IPS-20b (cell line): ENCODE results near the gene HIC1.

ENCODE experiments used
- H3K27ac ChIP-seq: one replicate; pipeline ENCODE4 v1.5.1; 2013; ENCODE audit warnings: low read length
- H3K27me3 ChIP-seq: 2 replicates; pipeline ENCODE4 v1.6.1; 2013; ENCODE audit warnings: mild to moderate bottlenecking, low read length, inconsistent platforms; ENCODE audit not compliant: insufficient read depth
- H3K36me3 ChIP-seq: 2 replicates; pipeline ENCODE4 v1.6.1; 2013; ENCODE audit warnings: low read depth, mild to moderate bottlenecking, inconsistent platforms, low read length, moderate library complexity; ENCODE audit not compliant: insufficient read depth
- H3K4me1 ChIP-seq: 2 replicates; pipeline ENCODE4 v1.6.1; 2013; ENCODE audit warnings: mild to moderate bottlenecking, control low read depth, inconsistent platforms, low read length, moderate library complexity; ENCODE audit not compliant: insufficient read depth
- H3K4me3 ChIP-seq: 2 replicates; pipeline ENCODE4 v1.5.1; 2013; ENCODE audit warnings: mild to moderate bottlenecking, low read length, inconsistent platforms
- H3K9ac ChIP-seq: 2 replicates; pipeline ENCODE4 v1.6.1; 2013; ENCODE audit warnings: low read depth, mild to moderate bottlenecking, inconsistent platforms, low read length, moderate library complexity
- H3K9me3 ChIP-seq: 2 replicates; pipeline ENCODE4 v1.6.1; 2013; ENCODE audit warnings: mild to moderate bottlenecking, low read depth, low read length, inconsistent platforms; ENCODE audit not compliant: insufficient read depth

HIC1 gene

GRCh38 chr17:2040219-2040827, 14.6 kb upstream of the HIC1 start:
- no peaks in the 10 kb centered on the region for H3K9me3 ChIP-seq
- no peaks in the 10 kb centered on the region; the same call in 1 of the 2 replicates for H3K27me3 ChIP-seq
- no peak overlapping the region for H3K27ac ChIP-seq
- no peak overlapping the region for H3K9ac ChIP-seq
- H3K4me3 ChIP-seq, result no peak overlapping the region
- no peaks in the 10 kb centered on the region for H3K4me1 ChIP-seq
- H3K36me3 ChIP-seq, result peaks cover 16% of the 10 kb centered on the region

- Histone ChIP-seq H3K4me1 (no peaks in the 10 kb centered on the region), H3K9ac (peak overlapping the region; percentile 35; the same call in 1 of the 2 replicates), H3K4me3 (peak overlapping the region; percentile 78; the same call in 1 of the 2 replicates), H3K27me3 (no peaks in the 10 kb centered on the region; the same call in 1 of the 2 replicates), H3K9me3 (no peaks in the 10 kb centered on the region), H3K27ac (no peak overlapping the region), H3K36me3 (peaks cover 16% of the 10 kb centered on the region)
These were observed 13.9 kb upstream of the HIC1 start for GRCh38 chr17:2040942-2041560.

- Histone ChIP-seq H3K27ac (no peak within 1 kb of the TSS), H3K36me3 (peaks cover 16% of the 10 kb centered on the region), H3K27me3 (no peaks in the 10 kb centered on the region; the same call in 1 of the 2 replicates), H3K4me3 (peak within 1 kb of the TSS; percentile 78), H3K9me3 (no peaks in the 10 kb centered on the region), H3K9ac (peak within 1 kb of the TSS; percentile 78), H3K4me1 (no peaks in the 10 kb centered on the region)
These were observed 13.1 kb upstream of the HIC1 start, which contains the start of gene OVCA2 for GRCh38 chr17:2041561-2042389. Gene OVCA2, plus strand, starts transcription at chr17:2042022. Its CDS starts 26 bp downstream, at chr17:2042048.

- Histone ChIP-seq H3K36me3 (peaks cover 15% of the 10 kb centered on the region), H3K27me3 (peaks cover 2% of the 10 kb centered on the region), H3K9ac (peak overlapping the region; percentile 78), H3K4me3 (peak overlapping the region; percentile 78), H3K27ac (no peak overlapping the region), H3K9me3 (no peaks in the 10 kb centered on the region), H3K4me1 (no peaks in the 10 kb centered on the region)
These were observed 12.5 kb upstream of the HIC1 start for GRCh38 chr17:2042390-2042847.

- no peaks in the 10 kb centered on the region for H3K9me3 ChIP-seq
- no peak overlapping the region for H3K27ac ChIP-seq
- H3K27me3 ChIP-seq, result peaks cover 7% of the 10 kb centered on the region
- peaks cover 11% of the 10 kb centered on the region for H3K36me3 ChIP-seq
- no peaks in the 10 kb centered on the region for H3K4me1 ChIP-seq
- peak overlapping the region; percentile 78; the same call in 1 of the 2 replicates for H3K9ac ChIP-seq
- H3K4me3 ChIP-seq, result peak overlapping the region; percentile 78; the same call in 1 of the 2 replicates
These were observed 12.0 kb upstream of the HIC1 start for GRCh38 chr17:2042933-2043332.

GRCh38 chr17:2043785-2044184, 11.1 kb upstream of the HIC1 start:
- H3K9ac ChIP-seq, result no peak overlapping the region
- no peak overlapping the region for H3K27ac ChIP-seq
- H3K27me3 ChIP-seq, result peaks cover 16% of the 10 kb centered on the region
- H3K9me3 ChIP-seq, result no peaks in the 10 kb centered on the region
- no peaks in the 10 kb centered on the region for H3K4me1 ChIP-seq
- no peak overlapping the region for H3K4me3 ChIP-seq
- peaks cover 11% of the 10 kb centered on the region for H3K36me3 ChIP-seq

- H3K4me3 ChIP-seq, result no peak overlapping the region
- H3K9ac ChIP-seq, result no peak overlapping the region
- H3K36me3 ChIP-seq, result peaks cover 11% of the 10 kb centered on the region
- H3K27ac ChIP-seq, result no peak overlapping the region
- peaks cover 22% of the 10 kb centered on the region for H3K27me3 ChIP-seq
- H3K4me1 ChIP-seq, result no peaks in the 10 kb centered on the region
- H3K9me3 ChIP-seq, result no peaks in the 10 kb centered on the region
These were observed 10.5 kb upstream of the HIC1 start for GRCh38 chr17:2044263-2044894.

GRCh38 chr17:2047590-2047989, 7.3 kb upstream of the HIC1 start:
- Histone ChIP-seq H3K4me3 (no peak overlapping the region), H3K9ac (no peak overlapping the region), H3K27me3 (peaks cover 49% of the 10 kb centered on the region), H3K27ac (no peak overlapping the region), H3K9me3 (no peaks in the 10 kb centered on the region), H3K36me3 (peaks cover 11% of the 10 kb centered on the region), H3K4me1 (no peaks in the 10 kb centered on the region)

- Histone ChIP-seq H3K27me3 (peaks cover 60% of the 10 kb centered on the region), H3K4me3 (no peak overlapping the region), H3K9ac (no peak overlapping the region), H3K36me3 (peaks cover 3% of the 10 kb centered on the region; the same call in 1 of the 2 replicates), H3K27ac (no peak overlapping the region), H3K4me1 (no peaks in the 10 kb centered on the region), H3K9me3 (no peaks in the 10 kb centered on the region)
These were observed 6.1 kb upstream of the HIC1 start for GRCh38 chr17:2048805-2049204.

- no peaks in the 10 kb centered on the region; the same call in 1 of the 2 replicates for H3K4me1 ChIP-seq
- H3K4me3 ChIP-seq, result peak overlapping the region; percentile 36; the same call in 1 of the 2 replicates
- H3K27ac ChIP-seq, result no peak overlapping the region
- H3K9ac ChIP-seq, result no peak overlapping the region
- no peaks in the 10 kb centered on the region for H3K9me3 ChIP-seq
- H3K36me3 ChIP-seq, result no peaks in the 10 kb centered on the region
- H3K27me3 ChIP-seq, result peaks cover 68% of the 10 kb centered on the region
These were observed 5.3 kb upstream of the HIC1 start for GRCh38 chr17:2049333-2050299.
